GM19452 (cell line): ENCODE measurements around the gene SLC25A18.

Experiments
- ATAC-seq: cut with Tn5 transposase; IDR thresholded peaks from one replicate; pipeline ENCODE4 v1.9.1; 2021; ENCODE audit not compliant: unreplicated experiment

SLC25A18 gene

GRCh38 chr22:17569971-17570511 is 6.7 kb downstream of the SLC25A18 start:
- no peak for ATAC-seq

GRCh38 chr22:17570851-17571631 is 7.7 kb downstream of the SLC25A18 start:
- ATAC-seq = no peak

DNA sequence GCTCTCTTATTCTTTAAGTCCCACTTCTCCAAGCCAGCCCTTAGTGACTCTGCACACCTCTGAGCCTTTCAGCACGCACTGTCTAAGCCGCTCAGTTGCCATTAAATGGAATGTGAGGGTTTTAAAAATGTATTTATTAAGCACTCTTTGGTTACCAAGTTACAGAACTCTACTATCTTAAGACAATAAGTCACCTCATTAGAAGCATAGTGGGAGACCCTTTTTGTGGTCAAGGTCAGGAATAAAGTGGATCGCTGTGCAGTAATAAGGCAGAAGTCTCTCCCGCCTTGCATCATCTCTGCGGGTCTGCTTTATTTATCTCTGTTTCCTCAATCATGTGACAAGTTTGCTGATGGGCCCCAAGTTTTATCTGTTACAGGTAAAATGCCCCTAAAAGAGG is 11.9 kb downstream of the SLC25A18 start:
- no peak for ATAC-seq

DNA sequence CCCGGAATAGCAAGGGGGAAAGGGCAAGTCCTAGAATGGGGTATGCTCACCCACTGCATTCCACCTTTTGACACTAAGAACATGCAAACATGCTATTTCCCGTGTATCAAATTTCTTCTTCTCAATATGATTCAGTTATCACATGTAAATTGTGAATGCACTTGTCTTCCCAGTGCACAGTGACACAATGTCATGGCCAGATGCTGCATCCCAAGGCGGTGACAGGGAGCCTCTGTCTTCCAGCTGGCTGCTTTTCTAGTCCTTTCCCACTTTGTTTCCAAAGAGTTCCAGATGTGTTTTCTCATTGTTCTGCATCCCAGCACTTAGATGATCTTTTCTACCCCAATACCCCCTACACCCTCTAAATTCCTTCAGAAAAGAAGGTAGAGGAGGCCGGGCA is 12.4 kb downstream of the SLC25A18 start:
- ATAC-seq = no peak

- ATAC-seq = no peak
Measured at GRCh38 chr22:17576470-17576869, 13.2 kb downstream of the SLC25A18 start.

- ATAC-seq = no peak
Measured at GRCh38 chr22:17578136-17578754, 14.9 kb downstream of the SLC25A18 start.

DNA sequence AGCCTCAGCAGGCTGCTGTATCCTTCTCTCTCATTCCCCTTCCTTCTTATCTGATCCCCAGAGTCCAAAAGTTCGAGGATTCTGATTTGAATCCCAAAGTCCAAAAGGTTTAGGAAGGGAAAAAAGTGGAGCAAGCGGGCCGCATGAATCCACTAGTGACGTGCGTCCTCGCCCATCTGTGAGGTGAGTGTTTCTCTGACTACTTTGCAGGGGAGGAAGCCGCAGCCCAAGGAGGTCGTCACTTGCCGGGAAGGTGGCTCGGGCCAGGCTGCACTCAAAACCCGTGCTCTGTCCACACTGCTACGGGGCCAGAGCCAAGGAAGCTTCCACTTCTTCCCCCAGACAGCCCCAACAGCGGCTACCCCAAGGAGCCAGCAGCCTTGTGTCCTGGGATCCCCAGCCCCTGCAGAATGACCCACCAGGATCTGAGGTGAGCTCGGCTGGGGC is 16.3 kb downstream of the SLC25A18 start:
- ATAC-seq = no peak

DNA sequence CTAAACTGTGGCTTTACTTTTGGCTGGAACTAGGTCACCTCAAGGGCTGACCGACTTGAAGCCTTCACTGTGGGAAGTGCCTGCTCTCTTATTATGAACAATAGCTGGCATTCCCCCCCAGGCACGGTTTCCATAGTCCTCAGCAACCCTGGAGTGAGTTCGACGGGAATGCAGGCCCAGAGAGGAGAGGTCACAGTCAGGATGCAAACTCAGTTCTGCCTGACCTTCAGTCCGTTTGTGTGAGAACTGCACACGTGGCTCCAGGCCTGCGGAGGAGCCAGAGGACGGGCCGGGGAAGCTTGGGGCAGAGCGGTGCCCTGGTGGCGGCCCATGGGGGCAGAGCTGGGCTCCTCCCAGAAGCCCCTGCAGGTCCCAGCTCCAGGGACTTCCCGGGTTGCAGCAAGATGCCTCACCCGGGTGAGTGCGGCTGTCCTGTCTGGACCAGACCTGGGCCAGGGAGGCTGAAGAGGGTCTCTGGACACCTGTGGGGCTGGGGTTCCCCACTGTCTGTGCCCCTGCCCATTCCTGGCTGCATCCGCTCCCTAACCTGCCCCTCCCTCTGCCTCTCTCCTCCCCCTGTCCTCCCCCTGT is 17.2 kb downstream of the SLC25A18 start:
- ATAC-seq = no peak

GRCh38 chr22:17581056-17581455 is 17.8 kb downstream of the SLC25A18 start:
- ATAC-seq = no peak

DNA sequence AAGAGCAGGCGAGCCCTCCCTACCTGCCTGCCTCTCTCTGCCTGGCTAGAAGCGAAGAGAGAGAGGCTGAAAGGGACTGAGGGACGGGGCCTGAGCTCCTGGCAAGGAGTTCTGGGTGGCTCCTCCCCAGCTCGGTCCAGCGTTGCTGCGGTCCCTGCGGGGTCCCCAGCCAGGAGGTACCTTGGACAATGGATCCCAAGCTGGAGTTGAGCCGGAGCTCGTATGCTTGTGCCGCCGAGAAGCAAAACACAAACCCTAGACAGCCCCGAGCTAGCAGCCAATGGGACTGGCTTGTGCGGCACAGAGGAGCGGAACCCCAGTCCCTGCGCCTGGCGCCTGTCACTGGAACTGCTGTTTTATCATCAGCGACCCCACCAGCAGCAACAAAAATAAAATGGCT is 18.3 kb downstream of the SLC25A18 start:
- ATAC-seq = no peak

DNA sequence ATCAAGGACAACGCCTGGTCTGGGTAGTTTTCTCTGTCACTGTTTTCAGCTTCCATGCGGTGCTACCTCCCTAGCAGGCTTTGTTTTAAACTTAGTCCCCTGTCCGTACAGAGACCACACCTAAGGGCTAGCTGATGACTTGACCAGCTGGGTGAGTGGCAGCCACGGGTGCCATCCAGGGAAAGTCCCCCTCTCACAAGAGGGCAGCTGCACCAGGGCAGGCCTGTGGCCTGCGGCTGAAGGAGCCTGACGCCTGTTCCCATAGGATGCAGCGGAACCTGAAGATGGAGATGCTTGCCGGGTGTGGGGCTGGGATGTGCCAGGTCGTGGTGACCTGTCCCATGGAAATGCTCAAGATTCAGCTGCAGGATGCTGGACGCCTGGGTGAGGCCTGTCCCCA is 19.9 kb downstream of the SLC25A18 start:
- no peak for ATAC-seq

DNA sequence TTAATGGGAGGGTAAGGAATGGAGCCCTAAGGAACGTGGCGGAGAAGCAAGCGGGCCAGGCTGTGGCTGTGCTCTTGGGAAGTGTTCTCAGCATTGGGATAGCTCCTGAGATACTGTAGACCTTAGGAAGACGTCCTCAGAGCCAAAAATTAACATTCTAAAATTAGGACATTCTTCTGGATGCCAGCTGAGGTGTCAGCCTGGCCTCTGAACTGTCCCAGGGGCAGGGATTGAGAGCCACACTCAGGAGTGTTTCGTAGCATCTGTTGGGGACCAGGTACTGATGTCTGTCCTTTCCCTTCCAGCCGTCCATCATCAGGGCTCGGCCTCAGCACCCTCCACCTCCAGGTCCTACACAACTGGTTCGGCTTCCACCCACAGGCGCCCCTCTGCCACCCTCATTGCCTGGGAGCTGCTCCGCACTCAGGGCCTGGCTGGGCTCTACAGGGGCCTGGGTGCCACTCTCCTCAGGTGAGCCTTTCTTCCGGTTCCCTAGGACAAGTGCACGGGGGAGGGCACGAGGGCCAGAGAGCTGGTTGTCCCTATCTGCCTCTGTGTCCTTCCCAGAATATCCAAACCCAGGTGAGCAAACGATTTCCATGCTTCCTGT is 23.6 kb downstream of the SLC25A18 start:
- ATAC-seq = no peak

GRCh38 chr22:17587629-17588028 is 24.3 kb downstream of the SLC25A18 start:
- no peak for ATAC-seq

DNA sequence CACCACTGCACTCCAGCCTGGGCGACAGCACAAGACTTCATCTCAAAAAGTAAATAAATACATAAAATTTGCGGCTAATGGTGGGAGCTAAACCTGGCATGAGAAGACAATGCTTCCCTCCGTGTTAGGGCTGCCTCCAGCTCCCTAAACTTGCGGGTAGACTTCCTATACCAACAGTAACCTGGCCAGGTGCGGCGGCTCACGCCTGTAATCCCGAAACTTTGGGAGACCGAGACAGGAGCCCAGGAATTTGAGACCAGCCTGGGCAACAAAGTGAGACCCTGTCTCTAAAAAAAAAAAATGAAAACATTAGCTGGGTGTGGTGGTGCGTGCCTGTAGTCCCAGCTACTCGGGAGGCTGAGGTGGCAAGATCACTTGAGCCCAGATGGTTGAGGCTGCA is 25.3 kb downstream of the SLC25A18 start:
- no peak for ATAC-seq

GRCh38 chr22:17589810-17590375 is 26.6 kb downstream of the SLC25A18 start:
- ATAC-seq = no peak

GRCh38 chr22:17590586-17590985 is 27.3 kb downstream of the SLC25A18 start:
- ATAC-seq = no peak

DNA sequence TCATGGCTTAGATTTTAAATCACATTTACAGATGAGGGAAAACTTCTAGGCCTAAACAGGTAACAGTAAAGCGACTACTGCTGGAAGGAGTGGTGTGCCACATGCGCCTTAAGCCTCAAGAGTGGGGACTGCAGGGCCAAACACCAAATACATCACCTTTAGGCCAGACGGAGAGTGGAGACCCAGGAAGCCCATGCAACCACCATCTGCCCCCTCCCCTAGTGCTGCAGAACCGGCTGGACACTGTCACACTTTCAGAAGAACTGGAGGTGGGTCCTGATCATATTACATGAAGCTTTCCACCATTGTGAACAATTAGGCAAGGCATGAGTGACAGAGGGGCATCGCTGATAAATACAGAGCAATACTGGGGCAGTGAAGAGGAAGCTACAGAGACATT is 28.9 kb downstream of the SLC25A18 start:
- no peak for ATAC-seq

DNA sequence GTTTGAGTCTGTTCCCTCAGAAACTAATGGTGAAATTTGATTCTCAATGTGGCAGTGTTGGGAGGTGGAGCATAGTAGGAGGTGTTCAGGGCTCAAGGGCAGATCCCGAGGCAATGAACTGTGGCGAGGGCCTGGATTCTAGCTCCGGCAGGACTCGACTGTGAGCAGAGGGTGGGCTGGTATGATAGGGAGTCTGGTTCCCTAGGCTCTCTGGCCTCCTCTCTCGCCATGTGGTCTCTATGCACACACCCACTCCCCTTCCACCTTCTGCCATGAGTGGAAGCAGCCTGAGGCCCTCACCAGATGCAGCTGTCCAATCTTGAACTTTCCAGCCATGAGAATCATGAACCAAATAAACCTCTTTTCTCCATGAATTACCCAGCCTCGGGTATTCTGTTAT is 32.9 kb downstream of the SLC25A18 start:
- ATAC-seq = no peak

DNA sequence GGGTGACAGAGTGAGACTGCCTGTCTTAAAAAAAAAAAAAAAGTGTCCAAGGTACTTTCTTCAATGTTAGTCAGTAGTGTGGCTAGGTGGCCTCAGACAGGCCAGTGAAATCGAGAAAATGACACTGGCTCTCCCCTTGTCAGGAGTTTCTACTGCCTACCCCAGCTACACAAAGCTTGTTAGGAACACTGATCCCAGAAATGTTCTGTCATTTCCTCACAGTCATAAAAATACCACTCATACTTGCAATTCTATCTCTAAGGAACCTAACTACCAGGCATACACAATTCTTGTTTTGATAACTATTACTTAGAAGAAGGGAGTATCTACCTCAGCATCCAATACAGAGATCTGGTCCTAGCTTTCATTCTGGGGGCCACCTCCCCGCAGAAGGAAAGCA is 33.9 kb downstream of the SLC25A18 start:
- ATAC-seq = no peak

GRCh38 chr22:17598318-17598717 is 35.0 kb downstream of the SLC25A18 start:
- ATAC-seq = no peak

DNA sequence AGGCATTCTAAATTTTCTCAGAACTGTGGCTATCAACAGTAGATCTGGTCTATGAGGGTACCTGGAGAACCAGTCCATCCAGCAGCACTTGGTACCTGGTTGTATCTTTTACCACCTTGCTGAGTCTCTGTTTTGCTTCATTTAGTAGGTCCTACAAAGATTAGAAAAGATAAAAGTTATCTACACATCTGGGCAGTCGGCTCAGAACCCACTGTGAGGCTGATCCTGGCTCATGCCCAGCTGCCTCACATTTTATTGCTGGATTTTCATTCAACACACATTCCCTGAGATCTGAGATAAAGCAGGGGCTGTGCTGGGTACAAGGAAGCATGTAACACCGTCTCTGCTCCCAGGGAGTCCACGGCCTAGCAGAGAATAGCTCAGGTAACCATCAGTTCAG is 37.7 kb downstream of the SLC25A18 start:
- no peak for ATAC-seq
